NCI-H748 treated with DMSO at 0.1 percent for 48 hours (cell line): Measurements from ENCODE around the gene SOX6.
"Not testable (repeated sequence)": the region's sequence is repeated elsewhere in the genome, so short reads cannot be mapped to it uniquely, and the experiment has no call there.

Source experiments
- DNase-seq: peaks from one replicate; lab custom pipeline; 2025; lab: John Stamatoyannopoulos, UW

Gene SOX6

DNA sequence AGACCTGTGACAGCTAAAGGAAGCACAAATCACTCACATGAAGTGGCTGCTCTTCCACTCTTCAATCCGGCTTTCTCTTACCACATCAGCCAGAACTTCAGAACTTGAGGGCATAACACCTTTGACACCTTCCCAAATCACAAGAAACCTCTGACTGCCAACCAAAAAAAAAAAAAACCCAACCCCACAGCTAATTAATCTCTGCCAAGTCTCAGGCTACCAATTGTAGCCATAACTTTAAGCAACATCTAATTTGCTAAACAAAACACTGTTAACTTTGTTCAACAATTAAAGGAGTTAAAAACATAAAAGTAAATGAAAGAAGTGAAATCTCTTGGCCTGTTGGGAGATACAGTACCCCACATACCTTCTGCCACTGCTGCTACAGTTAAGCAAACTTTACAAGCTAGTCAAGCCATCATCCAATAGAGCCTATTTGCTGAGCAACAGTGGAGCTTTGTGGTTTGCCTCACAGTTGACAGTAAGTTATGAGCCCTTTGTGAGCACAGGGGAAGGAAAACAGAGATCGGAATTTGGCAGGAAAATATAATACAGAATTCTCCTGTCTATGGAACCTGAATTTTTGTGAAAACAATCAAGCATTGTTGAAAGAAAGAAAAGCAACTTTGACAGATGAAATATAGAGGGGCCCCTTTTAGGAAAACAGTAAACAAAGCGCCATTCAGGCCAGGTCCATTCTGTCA is at the start of gene SOX6:
SOX6 (minus strand) TSS at position 490 of the 704 bp plus-strand sequence. CDS start 15,298 bp downstream, outside the sequence.
- peak; percentile 6 for DNase-seq

DNA sequence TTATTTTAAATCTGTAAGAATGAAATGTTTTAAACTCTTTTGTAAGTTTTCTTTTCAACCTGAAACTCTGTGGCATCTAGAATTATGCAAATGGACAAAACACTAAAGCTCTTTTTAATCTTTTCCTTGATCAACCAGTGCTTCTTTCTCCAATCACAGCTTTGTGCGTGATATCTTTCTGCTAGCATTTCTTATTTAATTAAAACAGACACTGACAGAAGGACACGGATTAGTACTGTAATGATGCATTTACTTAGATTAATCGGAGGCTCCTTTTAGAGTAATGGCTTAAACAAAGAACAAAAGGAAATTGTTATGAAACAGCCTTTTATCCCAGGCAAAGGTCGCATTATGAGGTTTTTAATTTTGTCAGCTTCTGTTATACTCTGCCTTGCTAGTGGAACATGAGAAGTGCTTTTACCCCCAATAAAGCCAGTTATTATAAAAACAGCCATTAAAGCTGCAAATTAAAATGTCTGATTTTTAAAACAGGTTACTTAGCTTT is 48.5 kb upstream of the SOX6 start:
- peak; percentile 67 for DNase-seq

DNA sequence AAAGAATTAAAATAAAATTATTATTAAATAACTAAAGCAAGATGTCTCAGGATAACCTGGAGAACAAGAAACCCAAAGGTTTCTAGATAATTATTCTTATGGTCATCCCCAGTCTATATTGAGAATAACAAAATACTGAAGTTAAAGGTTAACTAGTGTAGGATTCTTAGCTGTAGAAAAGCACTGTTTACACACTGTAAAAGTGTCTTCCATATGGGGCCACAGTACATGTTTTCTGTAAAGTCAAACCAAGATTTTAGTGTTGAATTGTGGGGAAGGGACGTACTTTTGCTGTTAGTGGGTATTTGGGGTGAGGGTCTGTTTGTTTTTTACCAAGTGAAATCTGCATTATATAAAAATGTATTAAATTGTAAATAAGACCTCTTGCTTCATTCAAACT is 47.5 kb upstream of the SOX6 start:
- no peak for DNase-seq

- no peak for DNase-seq
These were observed 47.1 kb upstream of the SOX6 start for GRCh38 chr11:16403448-16403803.

DNA sequence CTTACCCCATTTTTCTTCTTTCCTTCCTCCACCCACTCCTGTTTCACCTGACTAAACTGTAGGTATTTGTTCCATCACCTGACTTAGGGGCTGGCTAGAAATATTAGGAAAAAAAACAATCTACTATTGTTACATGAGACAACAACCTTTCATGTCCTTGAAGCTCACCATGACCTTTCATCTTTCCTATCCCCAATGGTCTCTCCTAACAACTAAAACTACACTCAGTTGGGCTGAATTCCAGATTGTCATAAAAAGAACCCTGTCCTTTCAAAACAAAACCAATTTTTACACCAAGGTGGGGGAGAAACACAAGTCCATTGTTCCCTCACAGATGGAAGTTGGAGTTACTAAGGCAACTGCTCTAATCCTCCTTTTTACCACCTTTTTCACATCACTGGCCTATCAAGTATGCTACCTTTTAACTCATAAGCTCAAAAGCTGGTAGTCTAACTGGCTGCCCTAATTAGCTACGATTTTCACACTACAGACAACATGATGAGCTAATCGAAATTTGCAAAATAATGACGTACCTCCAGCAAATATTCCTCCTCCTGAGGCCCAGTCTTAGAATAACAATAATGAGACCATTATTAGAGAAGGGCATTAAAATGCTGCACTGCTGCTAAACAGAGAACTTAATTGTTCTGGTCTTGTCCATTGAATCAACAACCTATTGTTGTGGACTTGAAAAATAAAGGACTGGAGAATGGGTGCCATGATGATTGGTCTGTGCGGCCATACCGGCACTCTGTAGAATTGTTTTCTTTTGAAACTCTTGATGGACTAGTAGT is 46.5 kb upstream of the SOX6 start:
- DNase-seq, result peak; percentile 89

- DNase-seq, result no peak
These were observed 41.0 kb upstream of the SOX6 start for GRCh38 chr11:16397390-16397789.

GRCh38 chr11:16395601-16396000 is 39.3 kb upstream of the SOX6 start:
- no peak for DNase-seq

GRCh38 chr11:16394947-16395346 is 38.6 kb upstream of the SOX6 start:
- no peak for DNase-seq

DNA sequence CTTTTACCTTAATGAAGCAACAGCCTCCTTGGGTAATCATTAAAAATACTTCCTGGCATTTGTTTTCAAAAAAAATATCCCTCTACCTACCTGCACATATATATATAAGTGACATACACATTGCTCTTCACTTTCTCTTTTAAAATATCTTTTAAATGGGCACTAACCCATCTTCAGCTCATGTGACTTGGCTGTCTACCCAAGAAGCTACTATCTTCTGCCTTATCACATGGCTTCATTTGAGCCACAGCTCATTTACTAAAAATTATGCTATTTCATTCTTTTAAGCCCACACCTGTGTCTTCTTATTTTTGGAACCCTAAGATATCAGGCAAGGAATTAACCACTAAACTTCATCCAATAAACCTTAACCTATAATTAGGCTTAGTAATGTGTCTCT is 37.0 kb upstream of the SOX6 start:
- no peak for DNase-seq

- DNase-seq, result no peak
These were observed 36.3 kb upstream of the SOX6 start for GRCh38 chr11:16392616-16393015.

DNA sequence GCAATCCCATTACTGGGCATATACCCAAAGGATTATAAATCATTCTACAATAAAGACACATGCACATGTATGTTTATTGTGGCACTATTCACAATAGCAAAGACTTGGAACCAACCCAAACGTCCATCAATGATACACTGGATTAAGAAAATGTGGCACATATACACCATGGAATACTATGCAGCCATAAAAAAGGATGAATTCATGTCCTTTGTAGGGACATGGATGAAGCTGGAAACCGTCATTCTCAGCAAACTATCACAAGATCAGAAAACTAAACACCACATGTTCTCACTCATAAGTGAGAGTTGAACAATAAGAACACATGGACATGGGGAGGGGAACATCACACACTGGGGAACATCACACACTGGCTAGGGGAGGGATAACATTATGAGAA is 34.5 kb upstream of the SOX6 start:
- not testable (repeated sequence) for DNase-seq

GRCh38 chr11:16385099-16385498 is 28.8 kb upstream of the SOX6 start:
- no peak for DNase-seq

DNA sequence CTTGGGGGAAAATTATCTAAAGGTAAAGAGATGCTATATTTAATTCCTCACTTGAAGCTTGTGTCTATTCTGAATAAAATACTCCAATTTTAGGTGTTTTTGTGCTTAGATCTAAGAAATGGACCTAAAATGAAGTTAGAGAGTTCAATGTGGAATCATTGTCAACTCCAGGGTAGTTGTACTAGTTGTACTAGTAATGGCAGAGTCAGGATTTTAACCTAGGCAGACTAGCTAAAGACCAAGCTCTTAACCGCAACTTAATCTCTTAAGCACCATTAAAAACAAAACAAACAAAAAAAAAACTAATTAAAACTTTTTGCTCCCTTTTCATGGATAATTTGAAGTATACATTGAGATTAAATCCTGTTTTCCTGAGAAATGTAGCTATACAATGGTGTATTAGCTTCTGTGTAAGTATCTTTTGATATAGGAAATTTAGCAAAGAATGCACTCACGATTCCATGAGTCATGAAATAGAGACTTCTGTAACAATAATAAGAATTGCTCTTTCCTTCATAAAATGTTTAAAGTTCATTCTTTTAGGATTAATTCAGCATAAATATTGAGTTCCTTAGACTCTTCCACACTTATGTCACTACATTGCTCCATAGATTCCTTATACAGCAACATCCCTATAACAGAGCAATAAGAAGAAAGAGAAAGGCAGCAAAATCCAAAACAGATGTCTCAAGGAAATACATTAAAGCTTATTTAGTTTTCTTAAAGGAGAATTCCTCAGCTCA is 26.5 kb upstream of the SOX6 start:
- no peak for DNase-seq

DNA sequence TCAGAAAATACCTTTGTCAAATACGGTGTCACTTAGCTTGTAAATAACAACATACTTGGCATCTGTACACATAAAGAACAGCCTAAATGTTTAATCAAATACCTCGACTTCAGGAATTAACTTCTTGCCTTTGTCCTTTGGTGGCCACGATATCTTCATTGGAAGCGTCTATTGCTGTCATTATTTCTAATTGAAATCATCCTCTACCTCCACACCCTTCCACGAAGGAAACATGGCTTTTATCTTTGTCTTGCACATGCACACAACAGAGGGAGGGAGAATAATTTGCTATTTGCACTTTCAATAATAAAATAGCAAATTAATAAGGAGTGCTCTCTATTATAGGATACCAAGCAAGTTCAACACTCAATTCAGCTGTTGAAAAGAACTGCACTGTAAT is 25.8 kb upstream of the SOX6 start:
- DNase-seq, result no peak

- no peak for DNase-seq
These were observed 24.7 kb upstream of the SOX6 start for GRCh38 chr11:16380941-16381568.

DNA sequence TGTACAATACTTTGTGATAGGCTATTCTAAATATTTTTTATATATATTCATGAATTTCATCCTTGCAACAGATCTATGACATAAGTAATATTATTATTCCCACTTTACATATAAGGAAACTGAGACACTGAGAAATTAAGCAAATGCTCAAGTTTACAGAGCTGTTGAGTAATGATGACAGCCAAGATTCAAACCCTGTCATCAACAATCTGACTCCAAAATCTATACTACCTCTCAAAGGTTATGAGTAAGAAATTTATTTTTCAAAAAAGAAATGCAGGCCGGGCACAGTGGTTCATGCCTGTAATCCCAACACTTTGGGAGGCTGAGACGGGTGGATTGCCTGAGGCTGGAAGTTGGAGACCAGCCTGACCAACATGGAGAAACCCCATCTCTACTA is 22.6 kb upstream of the SOX6 start:
- no peak for DNase-seq

DNA sequence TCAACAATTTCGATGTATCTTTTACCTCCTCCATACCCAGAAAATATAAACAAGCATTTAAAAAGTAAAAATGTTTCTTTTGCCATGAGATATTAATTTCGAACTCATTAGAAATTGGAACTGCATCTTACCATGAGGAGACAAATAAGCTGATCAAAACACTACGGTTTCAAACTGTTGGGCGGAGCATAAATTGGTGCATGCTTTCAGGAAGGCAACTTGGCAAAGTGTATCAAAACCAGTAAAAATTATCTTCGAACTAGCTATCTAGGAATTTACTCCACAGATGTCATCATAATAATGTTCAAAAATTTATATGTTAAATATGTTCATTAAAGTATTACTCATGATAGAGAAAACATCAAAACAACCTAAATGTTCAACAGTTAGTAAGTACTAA is 21.4 kb upstream of the SOX6 start:
- DNase-seq, result no peak

DNA sequence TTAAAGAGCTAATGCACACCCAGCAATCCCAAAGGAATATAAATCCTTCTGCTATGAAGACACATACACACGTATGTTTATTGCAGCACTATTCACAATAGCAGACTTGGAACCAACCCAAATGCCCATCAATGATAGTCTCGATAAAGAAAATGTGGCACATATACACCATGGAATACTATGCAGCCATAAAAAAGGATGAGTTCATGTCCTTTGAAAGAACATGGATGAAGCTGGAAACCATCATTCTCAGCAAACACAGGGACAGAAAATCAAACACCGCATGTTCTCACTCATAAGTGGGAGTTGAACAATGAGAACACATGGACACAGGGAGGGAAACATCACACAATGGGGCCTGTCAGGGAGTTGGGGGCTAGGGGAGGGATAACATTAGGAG is 19.3 kb upstream of the SOX6 start:
- DNase-seq, result not testable (repeated sequence)

- DNase-seq, result no peak
These were observed 17.4 kb upstream of the SOX6 start for GRCh38 chr11:16373768-16374167.

DNA sequence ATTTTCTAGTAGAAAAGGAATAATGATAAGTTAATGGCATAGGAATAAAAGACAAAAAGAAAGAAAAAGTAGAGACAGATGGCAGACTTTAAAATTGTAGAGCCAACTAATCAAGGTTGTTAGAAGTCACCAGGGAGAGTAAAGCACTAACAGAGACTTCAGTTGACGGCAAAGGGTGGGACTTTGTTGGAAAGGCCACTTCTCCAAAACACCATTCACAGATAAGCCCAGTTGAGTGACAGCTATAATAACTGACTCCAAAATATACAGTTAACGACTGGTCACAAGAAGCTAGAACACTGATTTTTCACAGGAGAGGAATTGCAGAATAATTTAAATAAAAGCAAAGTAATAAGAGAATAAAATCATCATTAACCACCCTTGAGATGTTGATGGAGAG is 16.0 kb upstream of the SOX6 start:
- no peak for DNase-seq

- no peak for DNase-seq
These were observed 10.9 kb upstream of the SOX6 start for GRCh38 chr11:16367252-16367651.

- DNase-seq, result peak; percentile 49
These were observed 9.4 kb upstream of the SOX6 start for GRCh38 chr11:16365581-16366228.
